ENCODE data around the gene RWDD1.

The RWDD1 gene

GRCh38 chr6:116533233-116533957, 37.9 kb upstream of the RWDD1 start:
- Histone ChIP-seq H2BK5ac (ENCODE audit: low read length) (no peak overlapping the region), H2BK12ac (ENCODE audit: low read length) (no peak overlapping the region), H3K9me3 (replicated peaks in 1 of 2; ENCODE audit: control insufficient read depth in 2 of 2, insufficient read depth in 1 of 2, low read depth in 1 of 2, low read length in 2 of 2) (peaks cover 0 to 2% of the 10 kb centered on the region in 2 donors), H3K27me3 (ENCODE audit: control insufficient read depth in 3 of 3, insufficient read depth in 3 of 3, low read depth in 1 of 3, low read length in 3 of 3) (no peaks in the 10 kb centered on the region), H4K8ac (ENCODE audit: low read depth, low read length) (no peak overlapping the region), H4K91ac (ENCODE audit: low read depth, low read length, poor library complexity) (no peak overlapping the region), H3K4ac (ENCODE audit: low read length) (no peak overlapping the region), H2AFZ (ENCODE audit: low read length) (peak overlapping the region; percentile 87), H3K4me2 (ENCODE audit: insufficient read depth, low read length, poor library complexity, severe bottlenecking) (no peak overlapping the region), H3K27ac (replicated peaks; ENCODE audit: low read length) (no peak overlapping the region), H3K18ac (ENCODE audit: low read length) (no peak overlapping the region), H3K9ac (ENCODE audit: low read depth, low read length, poor library complexity) (no peak overlapping the region), H2BK15ac (ENCODE audit: low read length) (no peak overlapping the region), H3K4me1 (ENCODE audit: control insufficient read depth in 2 of 2, insufficient read depth in 1 of 2, low read depth in 1 of 2, low read length in 2 of 2) (peaks cover 13 to 19% of the 10 kb centered on the region in 2 donors), H3K4me3 (ENCODE audit: low read length in 2 of 2) (peak overlapping the region in 1 of 2 donors; percentile 11), H3K36me3 (replicated peaks in 1 of 2; ENCODE audit: control insufficient read depth in 2 of 2, insufficient read depth in 2 of 2, low read length in 2 of 2) (no peaks in the 10 kb centered on the region), H3K79me1 (ENCODE audit: low read depth, low read length) (no peaks in the 10 kb centered on the region), H3K23ac (ENCODE audit: low read depth, low read length, poor library complexity) (no peak overlapping the region), H3K14ac (ENCODE audit: low read length) (no peak overlapping the region), H2BK120ac (ENCODE audit: low read depth, low read length) (no peak overlapping the region), H2AK5ac (ENCODE audit: low read depth, low read length) (no peak overlapping the region)
- WGBS, 2 donors (ENCODE audit: extremely low coverage in 2 of 2, insufficient read length in 2 of 2, insufficient replicate concordance in 1 of 2) = 100% methylated on average over 1 of the region's 9 CpGs; no CpG with 5 or more reads in 1 of the 2 donors
- no peak for DNase-seq (ENCODE audit: low spot score)

- Histone ChIP-seq H2AFZ (ENCODE audit: low read length) (peak overlapping the region; percentile 21), H3K14ac (ENCODE audit: low read length) (no peak overlapping the region), H3K9me3 (replicated peaks in 1 of 2; ENCODE audit: control insufficient read depth in 2 of 2, insufficient read depth in 1 of 2, low read depth in 1 of 2, low read length in 2 of 2) (peaks cover 0 to 2% of the 10 kb centered on the region in 2 donors), H3K27ac (replicated peaks; ENCODE audit: low read length) (no peak overlapping the region), H2BK5ac (ENCODE audit: low read length) (no peak overlapping the region), H3K79me1 (ENCODE audit: low read depth, low read length) (no peaks in the 10 kb centered on the region), H3K4me1 (ENCODE audit: control insufficient read depth in 2 of 2, insufficient read depth in 1 of 2, low read depth in 1 of 2, low read length in 2 of 2) (peaks cover 7 to 15% of the 10 kb centered on the region in 2 donors), H3K23ac (ENCODE audit: low read depth, low read length, poor library complexity) (no peak overlapping the region), H3K4ac (ENCODE audit: low read length) (no peak overlapping the region), H3K27me3 (ENCODE audit: control insufficient read depth in 3 of 3, insufficient read depth in 3 of 3, low read depth in 1 of 3, low read length in 3 of 3) (no peaks in the 10 kb centered on the region), H2BK120ac (ENCODE audit: low read depth, low read length) (no peak overlapping the region), H3K36me3 (replicated peaks in 1 of 2; ENCODE audit: control insufficient read depth in 2 of 2, insufficient read depth in 2 of 2, low read length in 2 of 2) (no peaks in the 10 kb centered on the region), H3K18ac (ENCODE audit: low read length) (no peak overlapping the region), H3K4me2 (ENCODE audit: insufficient read depth, low read length, poor library complexity, severe bottlenecking) (no peak overlapping the region), H4K8ac (ENCODE audit: low read depth, low read length) (no peak overlapping the region), H2BK15ac (ENCODE audit: low read length) (no peak overlapping the region), H3K4me3 (ENCODE audit: low read length in 2 of 2) (no peak overlapping the region), H4K91ac (ENCODE audit: low read depth, low read length, poor library complexity) (no peak overlapping the region), H2AK5ac (ENCODE audit: low read depth, low read length) (no peak overlapping the region), H3K9ac (ENCODE audit: low read depth, low read length, poor library complexity) (no peak overlapping the region), H2BK12ac (ENCODE audit: low read length) (no peak overlapping the region)
- DNase-seq (ENCODE audit: low spot score) = no peak
Measured at GRCh38 chr6:116535109-116535508, 36.2 kb upstream of the RWDD1 start.

DNA sequence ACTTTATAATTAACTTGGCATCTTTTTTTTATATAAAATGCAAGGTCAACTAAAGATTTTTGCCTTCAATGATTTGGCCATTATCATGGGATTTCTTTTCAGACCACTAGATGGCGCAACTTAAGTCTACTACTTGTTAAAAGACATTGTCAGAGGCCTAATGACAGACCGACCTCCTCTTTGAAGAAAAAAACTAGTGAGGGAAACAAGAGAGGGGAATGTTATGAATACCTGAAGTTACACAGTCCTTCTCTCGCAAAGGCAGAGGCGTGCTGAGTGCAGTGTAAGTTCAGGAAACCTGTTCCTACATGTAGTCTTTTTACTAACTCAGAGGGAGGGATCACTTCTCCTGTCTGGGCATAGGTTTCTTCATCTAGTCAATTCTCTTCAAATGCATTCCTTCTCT, 35.1 kb upstream of the RWDD1 start:
- H3K27ac ChIP-seq (replicated peaks; ENCODE audit: low read length) = no peak overlapping the region

DNA sequence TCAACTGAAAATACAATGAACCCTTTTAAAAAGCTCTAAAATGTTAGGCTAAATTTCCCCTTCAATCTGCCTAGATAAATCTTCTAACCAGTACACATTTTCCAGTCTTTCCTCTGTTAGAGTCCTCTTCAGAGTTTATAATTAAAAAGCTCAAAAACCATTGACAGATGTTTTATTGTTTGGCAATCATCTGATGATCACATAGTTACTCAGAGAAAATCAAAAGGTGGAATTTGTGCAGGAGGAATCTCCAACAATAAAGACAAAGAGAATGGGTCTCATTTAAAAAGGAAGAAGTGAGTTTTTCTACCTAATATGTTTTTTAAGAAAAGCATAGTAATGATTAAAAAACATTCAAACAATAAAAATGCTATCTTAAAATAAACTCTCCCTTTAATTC, 28.9 kb upstream of the RWDD1 start:
- no peak for DNase-seq (ENCODE audit: low spot score)

More for the DNA sequence above, 35.1 kb upstream of the RWDD1 start:
- H3K23ac ChIP-seq (ENCODE audit: low read depth, low read length, poor library complexity) = no peak overlapping the region
- H3K4ac ChIP-seq (ENCODE audit: low read length) = no peak overlapping the region
- H2AK5ac ChIP-seq (ENCODE audit: low read depth, low read length) = no peak overlapping the region
- no peak overlapping the region for H3K4me2 ChIP-seq (ENCODE audit: insufficient read depth, low read length, poor library complexity, severe bottlenecking)
- H3K9ac ChIP-seq (ENCODE audit: low read depth, low read length, poor library complexity) = no peak overlapping the region
- H3K14ac ChIP-seq (ENCODE audit: low read length) = no peak overlapping the region
- H4K91ac ChIP-seq (ENCODE audit: low read depth, low read length, poor library complexity) = no peak overlapping the region
- no peak overlapping the region for H3K18ac ChIP-seq (ENCODE audit: low read length)
- H2BK12ac ChIP-seq (ENCODE audit: low read length) = no peak overlapping the region
- peak; percentile 55 for DNase-seq (ENCODE audit: low spot score)
- H2BK5ac ChIP-seq (ENCODE audit: low read length) = no peak overlapping the region
- no CpG with 5 or more reads among the region's 4 CpGs for WGBS, 2 donors (ENCODE audit: extremely low coverage in 2 of 2, insufficient read length in 2 of 2, insufficient replicate concordance in 1 of 2)
- no peaks in the 10 kb centered on the region for H3K79me1 ChIP-seq (ENCODE audit: low read depth, low read length)
- H3K4me1 ChIP-seq (ENCODE audit: control insufficient read depth in 2 of 2, insufficient read depth in 1 of 2, low read depth in 1 of 2, low read length in 2 of 2) = peaks cover 5 to 8% of the 10 kb centered on the region in 2 donors
- H3K27me3 ChIP-seq (ENCODE audit: control insufficient read depth in 3 of 3, insufficient read depth in 3 of 3, low read depth in 1 of 3, low read length in 3 of 3) = no peaks in the 10 kb centered on the region
- H3K9me3 ChIP-seq (replicated peaks in 1 of 2; ENCODE audit: control insufficient read depth in 2 of 2, insufficient read depth in 1 of 2, low read depth in 1 of 2, low read length in 2 of 2) = peaks cover 0 to 2% of the 10 kb centered on the region in 2 donors
- peak overlapping the region; percentile 79 for H2AFZ ChIP-seq (ENCODE audit: low read length)
- H3K4me3 ChIP-seq (ENCODE audit: low read length in 2 of 2) = no peak overlapping the region
- H3K36me3 ChIP-seq (replicated peaks in 1 of 2; ENCODE audit: control insufficient read depth in 2 of 2, insufficient read depth in 2 of 2, low read length in 2 of 2) = no peaks in the 10 kb centered on the region
- no peak overlapping the region for H4K8ac ChIP-seq (ENCODE audit: low read depth, low read length)
- H2BK120ac ChIP-seq (ENCODE audit: low read depth, low read length) = no peak overlapping the region
- no peak overlapping the region for H2BK15ac ChIP-seq (ENCODE audit: low read length)

More for the DNA sequence above, 28.9 kb upstream of the RWDD1 start:
- no peak overlapping the region for H3K9ac ChIP-seq (ENCODE audit: low read depth, low read length, poor library complexity)
- no peak overlapping the region for H2BK12ac ChIP-seq (ENCODE audit: low read length)
- no peak overlapping the region for H3K27ac ChIP-seq (replicated peaks; ENCODE audit: low read length)
- H2AFZ ChIP-seq (ENCODE audit: low read length) = no peak overlapping the region
- H4K8ac ChIP-seq (ENCODE audit: low read depth, low read length) = no peak overlapping the region
- no peaks in the 10 kb centered on the region for H3K36me3 ChIP-seq (replicated peaks in 1 of 2; ENCODE audit: control insufficient read depth in 2 of 2, insufficient read depth in 2 of 2, low read length in 2 of 2)
- no peak overlapping the region for H3K18ac ChIP-seq (ENCODE audit: low read length)
- H3K4me3 ChIP-seq (ENCODE audit: low read length in 2 of 2) = no peak overlapping the region
- no peaks in the 10 kb centered on the region for H3K9me3 ChIP-seq (replicated peaks in 1 of 2; ENCODE audit: control insufficient read depth in 2 of 2, insufficient read depth in 1 of 2, low read depth in 1 of 2, low read length in 2 of 2)
- no peak overlapping the region for H2BK120ac ChIP-seq (ENCODE audit: low read depth, low read length)
- H3K23ac ChIP-seq (ENCODE audit: low read depth, low read length, poor library complexity) = no peak overlapping the region
- H3K4me2 ChIP-seq (ENCODE audit: insufficient read depth, low read length, poor library complexity, severe bottlenecking) = no peak overlapping the region
- H2BK15ac ChIP-seq (ENCODE audit: low read length) = no peak overlapping the region
- H3K27me3 ChIP-seq (ENCODE audit: control insufficient read depth in 3 of 3, insufficient read depth in 3 of 3, low read depth in 1 of 3, low read length in 3 of 3) = no peaks in the 10 kb centered on the region
- no peak overlapping the region for H2BK5ac ChIP-seq (ENCODE audit: low read length)
- no peak overlapping the region for H2AK5ac ChIP-seq (ENCODE audit: low read depth, low read length)
- H3K4ac ChIP-seq (ENCODE audit: low read length) = no peak overlapping the region
- no peak overlapping the region for H4K91ac ChIP-seq (ENCODE audit: low read depth, low read length, poor library complexity)
- H3K4me1 ChIP-seq (ENCODE audit: control insufficient read depth in 2 of 2, insufficient read depth in 1 of 2, low read depth in 1 of 2, low read length in 2 of 2) = peaks cover 0 to 2% of the 10 kb centered on the region in 2 donors
- H3K14ac ChIP-seq (ENCODE audit: low read length) = no peak overlapping the region
- H3K79me1 ChIP-seq (ENCODE audit: low read depth, low read length) = no peaks in the 10 kb centered on the region
